ENCODE measurements around the gene RCBTB2. TPM values are rescaled to one million over a fixed set of nuclear protein-coding genes. Genes with fewer than 3 reads are reported as not detected.

The RCBTB2 gene
- total RNA-seq, 1 donor from 2014 or later = 38.4 TPM

DNA sequence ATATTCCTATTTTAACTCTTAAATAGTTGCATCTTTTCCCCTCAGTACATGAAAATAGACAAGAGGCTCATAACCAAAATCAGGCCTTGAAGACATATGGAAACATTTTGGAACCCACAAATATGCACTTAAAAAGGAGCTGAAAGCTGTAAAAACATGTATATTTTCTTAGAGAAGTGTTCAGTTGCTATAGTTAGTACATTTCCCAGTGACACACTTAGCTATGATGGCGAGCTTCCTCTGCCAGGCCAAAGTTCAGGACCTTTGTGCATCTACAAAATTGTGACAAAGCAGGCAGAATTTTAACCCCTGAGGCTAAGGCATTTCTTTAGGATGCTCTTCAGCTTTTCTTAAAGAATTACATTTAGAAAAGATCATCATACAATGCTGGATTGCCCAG lies 54.5 kb downstream of the RCBTB2 start:
- no peaks in the 10 kb centered on the region for H3K27me3 ChIP-seq
- H3K4me3 ChIP-seq = no peak overlapping the region
- no peak overlapping the region for H3K9ac ChIP-seq
- H3K27ac Mint-ChIP-seq = no peak overlapping the region
- no peak overlapping the region for H3K4me2 ChIP-seq
- H3K4me1 ChIP-seq = no peaks in the 10 kb centered on the region
- H3K4me1 Mint-ChIP-seq = no peaks in the 10 kb centered on the region
- no peak overlapping the region for H3K27ac ChIP-seq
- H3F3A ChIP-seq (ENCODE audit: low read depth) = no peaks in the 10 kb centered on the region
- no peaks in the 10 kb centered on the region for H3K9me3 ChIP-seq (ENCODE audit: low read depth)
- H3K27me3 Mint-ChIP-seq (ENCODE audit: insufficient read depth, low read depth) = peaks cover 2% of the 10 kb centered on the region
- no peak overlapping the region for H2AFZ ChIP-seq (replicated peaks)
- no peaks in the 10 kb centered on the region for H3K36me3 ChIP-seq
- H3K36me3 Mint-ChIP-seq = peaks cover 11% of the 10 kb centered on the region
- DNase-seq (ENCODE audit: low spot score) = no peak
- no peaks in the 10 kb centered on the region for H3K9me3 Mint-ChIP-seq
- H4K20me1 ChIP-seq (ENCODE audit: low read depth) = no peaks in the 10 kb centered on the region
- TF ChIP-seq EZH2phosphoT487 (IDR thresholded peaks at IDR 0.05) (no peak), EZH2 (IDR thresholded peaks at IDR 0.05) (no peak)
- TF ChIP-seq, protein P1, sequence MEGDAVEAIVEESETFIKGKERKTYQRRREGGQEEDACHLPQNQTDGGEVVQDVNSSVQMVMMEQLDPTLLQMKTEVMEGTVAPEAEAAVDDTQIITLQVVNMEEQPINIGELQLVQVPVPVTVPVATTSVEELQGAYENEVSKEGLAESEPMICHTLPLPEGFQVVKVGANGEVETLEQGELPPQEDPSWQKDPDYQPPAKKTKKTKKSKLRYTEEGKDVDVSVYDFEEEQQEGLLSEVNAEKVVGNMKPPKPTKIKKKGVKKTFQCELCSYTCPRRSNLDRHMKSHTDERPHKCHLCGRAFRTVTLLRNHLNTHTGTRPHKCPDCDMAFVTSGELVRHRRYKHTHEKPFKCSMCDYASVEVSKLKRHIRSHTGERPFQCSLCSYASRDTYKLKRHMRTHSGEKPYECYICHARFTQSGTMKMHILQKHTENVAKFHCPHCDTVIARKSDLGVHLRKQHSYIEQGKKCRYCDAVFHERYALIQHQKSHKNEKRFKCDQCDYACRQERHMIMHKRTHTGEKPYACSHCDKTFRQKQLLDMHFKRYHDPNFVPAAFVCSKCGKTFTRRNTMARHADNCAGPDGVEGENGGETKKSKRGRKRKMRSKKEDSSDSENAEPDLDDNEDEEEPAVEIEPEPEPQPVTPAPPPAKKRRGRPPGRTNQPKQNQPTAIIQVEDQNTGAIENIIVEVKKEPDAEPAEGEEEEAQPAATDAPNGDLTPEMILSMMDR (IDR thresholded peaks at IDR 0.05) = no peak
- H3K79me2 ChIP-seq (ENCODE audit: low read depth) = no peaks in the 10 kb centered on the region
- H3K4me3 Mint-ChIP-seq = no peak overlapping the region

DNA sequence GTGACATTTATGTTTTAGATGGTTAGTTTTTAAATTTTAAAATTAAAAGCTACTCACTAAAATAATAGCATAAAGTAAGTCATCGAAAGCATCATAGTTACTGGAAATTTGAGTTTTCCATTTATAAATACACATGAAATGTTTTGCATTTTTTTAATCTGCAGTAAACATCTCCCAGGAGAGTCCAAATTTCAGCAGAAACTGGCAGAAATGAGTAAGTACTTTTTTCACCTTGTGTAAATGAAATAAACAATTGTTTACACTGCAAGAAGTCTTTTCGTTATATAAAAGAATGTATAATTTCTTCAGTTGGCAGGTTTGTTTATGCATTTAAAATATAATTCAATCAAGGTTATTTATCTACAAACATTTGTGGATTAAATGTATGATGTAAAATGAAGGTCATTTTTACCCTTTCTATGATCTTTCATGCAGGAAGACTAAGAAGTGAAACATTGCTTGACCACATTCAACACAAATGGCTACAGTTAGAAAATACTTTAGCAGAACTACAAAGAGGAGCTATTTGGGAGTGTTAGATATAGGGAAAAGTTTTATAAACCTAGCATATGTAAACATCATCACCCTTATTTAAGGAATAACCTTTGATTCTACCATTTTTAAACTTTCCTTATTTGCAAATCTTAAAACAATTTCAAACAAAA lies 55.6 kb downstream of the RCBTB2 start:
- no peak overlapping the region for H3K27ac Mint-ChIP-seq

DNA sequence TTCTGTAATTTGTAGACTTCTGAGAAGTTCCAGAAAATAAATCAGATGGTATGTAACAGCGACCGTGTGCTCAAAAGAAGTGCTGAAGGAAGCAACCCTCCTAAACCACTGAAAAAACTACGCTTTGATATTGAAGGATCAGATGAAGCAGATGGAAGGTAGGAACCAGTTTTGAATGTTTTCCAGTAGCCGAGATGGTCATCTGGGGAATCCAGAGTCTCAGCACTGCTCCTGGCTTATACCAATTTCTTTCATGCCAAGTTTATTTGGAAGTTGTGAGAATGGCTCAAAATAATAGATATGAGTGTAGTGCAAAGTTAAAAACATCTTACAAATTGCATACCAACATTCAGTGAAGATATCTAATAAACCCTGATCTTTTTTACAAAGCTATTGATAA lies 56.2 kb downstream of the RCBTB2 start:
- Histone ChIP-seq H3K79me2 (ENCODE audit: low read depth) (no peaks in the 10 kb centered on the region), H3K9ac (no peak overlapping the region), H3K36me3 (no peaks in the 10 kb centered on the region), H4K20me1 (ENCODE audit: low read depth) (no peaks in the 10 kb centered on the region), H3K9me3 (ENCODE audit: low read depth) (no peaks in the 10 kb centered on the region), H3K4me1 (no peaks in the 10 kb centered on the region), H3K27ac (no peak overlapping the region), H3K4me2 (no peak overlapping the region), H2AFZ (replicated peaks) (no peak overlapping the region), H3F3A (ENCODE audit: low read depth) (no peaks in the 10 kb centered on the region), H3K4me3 (no peak overlapping the region), H3K27me3 (no peaks in the 10 kb centered on the region)
- H3K27me3 Mint-ChIP-seq (ENCODE audit: insufficient read depth, low read depth) = no peaks in the 10 kb centered on the region
- TF ChIP-seq, protein P1 (IDR thresholded peaks at IDR 0.05) = no peak
- no peak for TF ChIP-seq EZH2phosphoT487 (IDR thresholded peaks at IDR 0.05)
- no peak for TF ChIP-seq EZH2 (IDR thresholded peaks at IDR 0.05)
- no peak for DNase-seq (ENCODE audit: low spot score)
- H3K27ac Mint-ChIP-seq = no peak overlapping the region
- peaks cover 15% of the 10 kb centered on the region for H3K36me3 Mint-ChIP-seq
- H3K9me3 Mint-ChIP-seq = no peaks in the 10 kb centered on the region
- no peaks in the 10 kb centered on the region for H3K4me1 Mint-ChIP-seq
- H3K4me3 Mint-ChIP-seq = no peak overlapping the region

More for the DNA sequence above, 55.6 kb downstream of the RCBTB2 start:
- Mint-ChIP-seq H3K4me3 (no peak overlapping the region), H3K27me3 (ENCODE audit: insufficient read depth, low read depth) (no peaks in the 10 kb centered on the region), H3K4me1 (no peaks in the 10 kb centered on the region), H3K36me3 (peaks cover 14% of the 10 kb centered on the region), H3K9me3 (no peaks in the 10 kb centered on the region)
- no peaks in the 10 kb centered on the region for H3K27me3 ChIP-seq
- H3K9me3 ChIP-seq (ENCODE audit: low read depth) = no peaks in the 10 kb centered on the region
- H3K27ac ChIP-seq = no peak overlapping the region
- TF ChIP-seq EZH2phosphoT487 (IDR thresholded peaks at IDR 0.05) = no peak
- TF ChIP-seq EZH2 (IDR thresholded peaks at IDR 0.05) = no peak
- TF ChIP-seq, protein P1 (IDR thresholded peaks at IDR 0.05) = no peak
- no peak overlapping the region for H3K4me2 ChIP-seq
- H3F3A ChIP-seq (ENCODE audit: low read depth) = no peaks in the 10 kb centered on the region
- no peak overlapping the region for H3K4me3 ChIP-seq
- no peaks in the 10 kb centered on the region for H4K20me1 ChIP-seq (ENCODE audit: low read depth)
- no peak overlapping the region for H2AFZ ChIP-seq (replicated peaks)
- H3K9ac ChIP-seq = no peak overlapping the region
- no peaks in the 10 kb centered on the region for H3K79me2 ChIP-seq (ENCODE audit: low read depth)
- DNase-seq (ENCODE audit: low spot score) = no peak
- no peaks in the 10 kb centered on the region for H3K4me1 ChIP-seq
- H3K36me3 ChIP-seq = no peaks in the 10 kb centered on the region

Data from neural progenitor cell (in vitro differentiated cells).